GM12864 (cell line): Measurements from ENCODE around the gene LIN37.
A peak's percentile ranks its signal among the peaks of the same experiment; 100 is the strongest.

ENCODE experiments used
- DNase-seq: peaks from one replicate; pipeline ENCODE4 v3.0.0-alpha.2; 2011; ENCODE audit warnings: low read depth
- H3K4me3 ChIP-seq: 2 replicates; pipeline ENCODE4 v1.5.1; 2011; ENCODE audit warnings: mild to moderate bottlenecking, low read depth, low read length, control low read depth
- CTCF ChIP-seq: IDR thresholded peaks from 2 replicates; pipeline ENCODE4 v1.5.1; 2011; ENCODE audit warnings: low read depth, mild to moderate bottlenecking, moderate library complexity, low read length, control low read depth, inconsistent platforms; ENCODE audit errors: missing control alignments

Gene LIN37

GRCh38 chr19:35755550-35756376, 7.4 kb downstream of the LIN37 start:
- H3K4me3 ChIP-seq, result no peak overlapping the region
- DNase-seq, result no peak
- no peak for TF ChIP-seq CTCF

GRCh38 chr19:35756377-35757230, 8.2 kb downstream of the LIN37 start, which contains the start of gene HSPB6:
TSS of gene HSPB6 (minus strand) at chr19:35757029. CDS start at chr19:35757008, 21 bp downstream.
- H3K4me3 ChIP-seq, result peak within 1 kb of the TSS; percentile 68
- TF ChIP-seq CTCF, result no peak
- DNase-seq, result no peak

- DNase-seq, result no peak
- peak overlapping the region; percentile 68 for H3K4me3 ChIP-seq
- TF ChIP-seq CTCF, result no peak
These were observed 8.9 kb downstream of the LIN37 start for GRCh38 chr19:35757231-35757748.

GRCh38 chr19:35757749-35758608, 9.6 kb downstream of the LIN37 start, which contains the start of gene PROSER3:
TSS of gene PROSER3 (plus strand) at chr19:35758176. CDS start at chr19:35758216, 40 bp downstream.
- peak within 1 kb of the TSS; percentile 94 for H3K4me3 ChIP-seq
- TF ChIP-seq CTCF, result no peak
- peak; percentile 100 for DNase-seq

- no peak overlapping the region for H3K4me3 ChIP-seq
- no peak for DNase-seq
- no peak for TF ChIP-seq CTCF
These were observed 11.3 kb downstream of the LIN37 start for GRCh38 chr19:35759697-35760096.

- no peak for DNase-seq
- no peak for TF ChIP-seq CTCF
- H3K4me3 ChIP-seq, result no peak overlapping the region
These were observed 12.5 kb downstream of the LIN37 start for GRCh38 chr19:35760711-35761349.
